Measurements from ENCODE around the gene DMXL1.

DMXL1 gene

DNA sequence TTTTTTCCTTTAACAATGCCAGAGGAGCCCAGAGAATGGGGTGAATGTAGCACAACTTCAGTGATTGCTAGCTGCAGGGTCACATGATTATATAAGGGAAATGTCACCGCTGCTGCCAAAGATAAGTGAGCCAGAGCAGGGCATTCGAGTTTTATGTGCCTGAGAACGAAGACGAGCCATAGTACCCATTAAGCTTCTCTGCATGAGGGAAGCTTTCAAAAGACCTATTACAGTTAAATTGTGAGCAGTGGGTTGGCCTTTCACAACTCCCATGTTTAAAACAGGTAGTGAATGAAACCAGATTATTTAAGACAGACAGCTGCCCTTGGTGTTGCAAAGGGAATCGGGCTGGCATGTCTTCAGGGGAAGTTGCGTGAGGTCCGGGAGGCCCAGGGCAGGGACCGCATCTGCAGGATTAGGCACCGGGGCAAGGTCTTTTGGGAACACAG lies 202.5 kb downstream of the DMXL1 start:
- no peak for ATAC-seq
- Mint-ChIP-seq H3K9me3 (no peaks in the 10 kb centered on the region), H3K4me3 (peak overlapping the region; percentile 95), H3K27ac (peak overlapping the region; percentile 93), H3K4me1 (peaks cover 77% of the 10 kb centered on the region), H3K36me3 (peaks cover 63% of the 10 kb centered on the region)
- no peak for DNase-seq (ENCODE audit: low spot score in 2 of 2)

DNA sequence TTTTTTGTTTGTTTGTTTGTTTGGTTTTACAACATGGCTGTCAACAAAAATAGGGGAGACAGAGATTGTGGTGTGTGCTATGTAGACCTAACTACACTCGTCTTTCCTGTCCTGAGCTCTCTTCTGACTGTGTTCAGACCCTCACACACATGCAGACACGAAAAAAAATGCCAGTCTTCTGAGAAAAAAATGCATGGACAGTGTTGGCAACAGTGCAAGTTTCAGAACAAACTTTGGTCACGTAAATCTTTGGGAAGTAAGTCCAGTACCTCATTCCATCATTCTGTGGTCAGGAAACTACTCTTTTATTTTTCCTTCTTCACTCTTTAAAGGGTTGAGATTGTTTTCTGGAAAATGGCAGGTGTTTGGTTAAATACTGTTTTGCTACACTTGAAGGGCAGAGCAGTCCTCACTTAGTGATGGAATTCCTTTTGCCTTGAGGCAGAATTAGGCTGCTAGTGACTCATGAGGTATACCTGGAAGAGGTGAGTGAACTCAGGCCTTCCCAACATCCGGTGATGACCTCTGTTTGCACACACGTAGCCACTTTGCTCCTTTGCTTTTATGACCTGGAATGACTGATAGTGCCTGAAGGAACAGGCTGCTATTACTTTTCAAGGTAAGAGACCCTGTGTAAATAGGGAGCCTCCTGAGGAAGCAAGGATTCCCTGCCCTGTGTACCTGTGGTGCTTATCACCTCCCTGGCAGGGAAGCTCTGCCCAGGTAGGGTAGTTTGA lies 203.3 kb downstream of the DMXL1 start:
- H3K9me3 Mint-ChIP-seq, result no peaks in the 10 kb centered on the region
- peak in 1 of 2 donors; percentile 61 for DNase-seq (ENCODE audit: low spot score in 2 of 2)
- H3K4me3 Mint-ChIP-seq, result peak overlapping the region; percentile 95
- peaks cover 65% of the 10 kb centered on the region for H3K36me3 Mint-ChIP-seq
- peak overlapping the region; percentile 93 for H3K27ac Mint-ChIP-seq
- peak; percentile 2 for ATAC-seq
- peaks cover 85% of the 10 kb centered on the region for H3K4me1 Mint-ChIP-seq

DNA sequence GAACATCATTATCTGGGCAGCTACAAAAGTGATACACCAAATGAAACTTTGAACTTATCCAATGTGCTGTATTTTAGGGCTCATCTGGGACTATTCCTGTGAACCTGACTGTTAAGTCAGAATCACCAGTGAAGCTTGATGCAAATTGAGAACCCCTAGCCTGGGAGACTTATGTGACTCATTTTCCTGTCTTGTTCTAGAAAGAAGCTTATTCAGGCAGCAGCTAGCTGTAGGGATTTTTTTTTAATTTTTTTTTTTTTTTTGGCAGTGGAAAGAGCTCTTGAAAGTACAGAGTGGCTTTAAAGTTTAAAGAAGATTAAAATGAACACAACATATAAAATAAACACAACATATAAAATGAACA lies 203.9 kb downstream of the DMXL1 start:
- H3K4me3 Mint-ChIP-seq, result peak overlapping the region; percentile 95
- peaks cover 65% of the 10 kb centered on the region for H3K36me3 Mint-ChIP-seq
- no peak for DNase-seq (ENCODE audit: low spot score in 2 of 2)

DNA sequence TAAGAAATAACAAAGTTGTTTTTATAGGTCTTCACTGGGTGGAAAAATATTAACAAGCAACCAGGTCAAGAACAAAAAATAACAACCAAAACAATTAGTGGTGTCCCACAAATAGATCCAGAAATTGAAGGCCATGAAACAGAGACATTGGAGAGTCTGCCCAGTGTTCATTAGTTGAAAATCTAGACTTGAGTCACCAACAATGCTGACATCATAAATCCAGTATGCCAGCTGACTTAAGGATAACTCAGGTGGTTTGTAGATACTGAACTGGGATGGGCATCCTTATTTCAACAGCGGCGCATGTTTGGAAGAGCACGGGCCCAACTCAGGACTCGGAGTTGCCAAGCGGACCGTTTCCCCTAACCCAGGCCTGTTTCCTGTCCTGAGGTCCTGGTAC lies 204.3 kb downstream of the DMXL1 start:
- no peak for ATAC-seq
- no peaks in the 10 kb centered on the region for H3K9me3 Mint-ChIP-seq
- peak overlapping the region; percentile 95 for H3K4me3 Mint-ChIP-seq
- H3K4me1 Mint-ChIP-seq, result peaks cover 91% of the 10 kb centered on the region
- no peak for DNase-seq (ENCODE audit: low spot score in 2 of 2)
- H3K27ac Mint-ChIP-seq, result peak overlapping the region; percentile 93
- H3K36me3 Mint-ChIP-seq, result peaks cover 65% of the 10 kb centered on the region

More for the DNA sequence above, 203.9 kb downstream of the DMXL1 start:
- H3K27ac Mint-ChIP-seq, result peak overlapping the region; percentile 93
- peak; percentile 77 for ATAC-seq
- H3K9me3 Mint-ChIP-seq, result no peaks in the 10 kb centered on the region
- H3K4me1 Mint-ChIP-seq, result peaks cover 88% of the 10 kb centered on the region

DNA sequence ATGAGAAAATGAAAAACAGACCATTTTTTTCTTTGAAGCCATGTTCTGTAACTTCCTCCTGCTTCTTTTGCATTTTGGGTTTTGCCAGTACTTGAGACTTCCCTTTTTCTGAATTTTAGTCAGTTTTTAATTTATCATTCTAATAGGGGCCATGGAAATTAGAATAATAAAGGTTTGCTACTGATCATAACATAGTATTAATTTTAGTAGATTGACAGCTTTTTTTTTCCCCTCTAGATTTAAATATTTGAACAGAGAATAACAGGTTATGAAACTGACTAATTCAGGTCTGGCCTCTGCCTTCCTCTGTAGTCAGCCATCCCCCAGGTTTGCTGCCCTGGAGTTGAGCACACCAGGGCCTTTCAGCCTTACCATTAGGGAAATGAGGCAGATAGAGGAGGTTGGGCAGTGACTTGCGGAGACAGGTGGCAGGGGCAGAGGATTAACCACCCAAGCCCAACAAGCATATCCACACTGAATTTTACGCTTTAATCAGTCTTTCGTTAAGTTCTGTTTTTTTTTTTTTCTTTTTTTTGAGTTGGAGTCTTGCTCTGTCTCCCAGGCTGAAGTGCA lies 204.8 kb downstream of the DMXL1 start:
- peak overlapping the region; percentile 93 for H3K27ac Mint-ChIP-seq
- DNase-seq (ENCODE audit: low spot score in 2 of 2), result peak in 1 of 2 donors; percentile 56
- H3K36me3 Mint-ChIP-seq, result peaks cover 67% of the 10 kb centered on the region
- H3K4me1 Mint-ChIP-seq, result peaks cover 96% of the 10 kb centered on the region
- peak overlapping the region; percentile 95 for H3K4me3 Mint-ChIP-seq
- peak; percentile 59 for ATAC-seq
- no peaks in the 10 kb centered on the region for H3K9me3 Mint-ChIP-seq

DNA sequence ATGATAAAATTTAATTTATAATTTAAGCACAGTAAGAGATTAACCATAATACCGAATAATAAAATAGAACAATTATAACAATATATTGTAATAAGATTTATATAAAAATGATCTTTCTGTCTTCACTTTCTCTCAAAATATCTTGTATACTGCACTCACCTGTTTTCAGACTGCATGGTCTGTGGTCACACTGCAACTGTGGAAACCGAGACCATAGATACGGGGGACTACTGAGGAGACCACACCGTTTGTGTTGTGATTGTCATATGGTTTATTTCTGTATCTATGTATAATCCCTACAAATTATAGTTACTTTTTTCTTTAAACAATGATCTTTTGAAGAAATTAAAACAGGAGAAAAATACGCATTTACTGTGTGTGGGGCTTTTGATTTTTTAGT lies 206.1 kb downstream of the DMXL1 start:
- DNase-seq (ENCODE audit: low spot score in 2 of 2) (no peak), ATAC-seq (no peak)
- H3K4me1 Mint-ChIP-seq, result peaks cover 96% of the 10 kb centered on the region
- peak overlapping the region; percentile 93 for H3K27ac Mint-ChIP-seq
- H3K9me3 Mint-ChIP-seq, result no peaks in the 10 kb centered on the region
- H3K4me3 Mint-ChIP-seq, result peak overlapping the region; percentile 95
- H3K36me3 Mint-ChIP-seq, result peaks cover 80% of the 10 kb centered on the region

DNA sequence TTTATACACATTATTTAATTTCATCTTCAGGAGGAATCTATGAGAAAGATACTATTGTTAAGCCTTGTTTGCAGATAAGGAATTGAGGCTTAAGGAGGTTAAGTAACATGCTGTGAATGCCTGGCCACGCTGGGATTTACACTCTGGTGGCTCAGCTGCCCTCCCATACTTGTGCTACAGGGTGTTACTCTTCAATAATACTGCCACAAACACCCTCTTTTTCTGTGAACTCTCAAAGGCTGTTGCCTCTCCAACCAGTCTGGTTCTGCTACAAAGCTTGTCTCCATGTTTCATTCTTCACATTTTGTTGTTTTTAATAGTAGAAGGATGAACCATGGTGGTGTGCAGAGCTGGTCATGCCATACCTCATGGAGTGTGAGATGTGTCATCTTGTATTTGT lies 208.2 kb downstream of the DMXL1 start:
- Mint-ChIP-seq H3K9me3 (no peaks in the 10 kb centered on the region), H3K4me1 (peaks cover 97% of the 10 kb centered on the region), H3K36me3 (peaks cover 97% of the 10 kb centered on the region), H3K4me3 (peak overlapping the region; percentile 95), H3K27ac (peak overlapping the region; percentile 93)
- peak; percentile 37 for ATAC-seq
- no peak for DNase-seq (ENCODE audit: low spot score in 2 of 2)

DNA sequence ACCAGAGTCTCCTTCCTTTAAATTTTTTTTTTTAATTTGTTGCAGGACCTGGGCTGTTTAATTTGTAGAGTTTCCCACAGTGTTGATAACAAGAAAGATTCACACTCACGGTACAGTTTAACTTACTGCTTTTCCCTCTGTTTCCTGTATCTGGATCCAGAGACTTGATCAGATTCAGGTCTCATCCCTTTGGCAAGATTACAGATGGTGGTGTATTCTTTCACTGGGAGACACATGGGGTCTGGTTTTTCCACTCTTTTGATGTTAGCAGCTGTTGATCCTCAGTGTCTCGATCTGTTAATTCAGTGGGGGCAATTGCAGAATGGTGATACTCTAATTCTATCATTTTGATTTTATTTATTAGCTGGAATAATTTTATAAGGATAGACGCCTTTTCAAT lies 209.5 kb downstream of the DMXL1 start:
- Mint-ChIP-seq H3K27ac (peak overlapping the region; percentile 88), H3K36me3 (peaks cover 96% of the 10 kb centered on the region), H3K4me1 (peaks cover 97% of the 10 kb centered on the region), H3K9me3 (no peaks in the 10 kb centered on the region), H3K4me3 (peak overlapping the region; percentile 95)
- no peak for DNase-seq (ENCODE audit: low spot score in 2 of 2)
- ATAC-seq, result no peak

DNA sequence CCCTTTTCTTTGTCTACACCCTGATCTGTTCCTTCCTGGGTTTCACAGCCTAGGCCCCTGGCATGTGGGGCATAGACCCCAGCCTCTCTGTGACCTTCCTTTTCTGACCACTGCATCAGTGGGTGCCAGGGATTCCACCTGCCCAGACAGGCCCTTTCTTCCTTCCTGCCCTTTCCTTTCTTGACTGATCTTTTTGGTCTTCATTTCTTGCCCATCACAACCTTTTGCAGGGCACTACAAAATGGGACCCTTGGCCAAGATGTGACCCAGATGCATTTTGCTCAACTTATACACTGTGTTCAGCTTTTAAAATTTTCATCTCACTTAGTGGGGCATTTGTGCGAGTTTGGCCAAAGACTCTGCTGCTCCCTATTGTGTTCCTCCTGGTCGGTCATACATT lies 211.7 kb downstream of the DMXL1 start:
- no peak for ATAC-seq
- DNase-seq (ENCODE audit: low spot score in 2 of 2), result no peak
- Mint-ChIP-seq H3K9me3 (no peaks in the 10 kb centered on the region), H3K27ac (peak overlapping the region; percentile 69), H3K36me3 (peaks cover 77% of the 10 kb centered on the region), H3K4me3 (peak overlapping the region; percentile 23), H3K4me1 (peaks cover 93% of the 10 kb centered on the region)

DNA sequence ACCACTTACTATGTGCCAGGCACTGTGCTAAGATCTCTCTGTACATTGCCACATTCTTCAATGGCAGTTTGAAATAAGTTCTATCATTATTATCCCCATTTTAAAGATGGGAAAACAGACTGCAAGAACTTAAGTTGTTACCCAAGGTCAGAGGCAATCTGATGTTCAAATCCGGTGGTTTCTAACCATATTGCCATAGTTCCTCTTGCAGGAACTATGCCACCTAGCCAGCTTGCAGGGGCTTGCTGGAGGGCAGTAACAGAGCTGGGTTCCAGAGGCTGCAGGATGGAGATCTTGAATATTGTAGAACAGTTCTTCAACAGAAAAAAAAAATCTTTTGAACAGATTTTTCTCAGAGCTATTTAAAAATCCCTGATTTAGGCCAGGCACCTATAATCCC lies 213.1 kb downstream of the DMXL1 start:
- no peak for DNase-seq (ENCODE audit: low spot score in 2 of 2)
- Mint-ChIP-seq H3K4me3 (peak overlapping the region; percentile 23), H3K27ac (peak overlapping the region; percentile 69)

DNA sequence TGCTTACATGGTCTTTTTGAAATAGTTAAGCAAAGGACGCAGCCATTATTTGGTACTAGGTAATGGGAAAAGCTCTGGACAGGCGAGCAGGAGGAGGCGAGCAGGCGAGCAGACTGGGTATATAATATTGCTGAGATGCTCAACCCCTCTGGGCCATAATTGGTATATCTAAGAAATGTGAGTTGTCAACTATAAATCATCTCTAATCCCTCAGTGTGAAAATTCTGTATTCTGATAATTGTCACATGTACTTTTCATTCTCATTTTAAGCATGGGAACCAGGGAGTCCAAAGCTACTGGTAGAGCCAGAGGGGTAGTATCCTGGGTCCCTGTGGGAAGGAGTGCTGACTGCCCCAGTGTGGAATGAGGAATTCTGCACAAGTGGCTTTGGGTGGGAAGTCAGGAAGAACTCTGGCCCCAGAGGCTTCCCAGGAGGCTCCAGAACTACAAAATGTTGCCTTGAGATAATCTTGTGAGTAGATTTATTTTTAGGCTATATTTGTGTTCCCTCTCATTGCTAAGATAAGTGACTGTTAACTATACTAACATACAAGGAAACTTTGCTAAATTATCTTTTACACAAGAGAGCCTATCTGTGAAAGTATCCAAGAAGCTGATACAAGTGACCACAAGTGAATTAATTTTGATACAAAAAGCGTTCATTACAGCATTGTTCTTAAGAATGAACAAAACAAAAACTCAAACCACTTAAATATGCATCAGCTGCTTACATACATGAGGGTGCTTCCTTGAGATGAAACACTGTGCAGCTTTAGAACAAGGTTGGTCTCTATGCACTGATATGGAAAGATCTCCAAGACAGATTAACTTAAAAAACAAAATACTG lies 214.4 kb downstream of the DMXL1 start:
- Mint-ChIP-seq H3K36me3 (peaks cover 55% of the 10 kb centered on the region), H3K4me3 (peak overlapping the region; percentile 54), H3K4me1 (peaks cover 97% of the 10 kb centered on the region)

More for the DNA sequence above, 213.1 kb downstream of the DMXL1 start:
- Mint-ChIP-seq H3K36me3 (peaks cover 66% of the 10 kb centered on the region), H3K4me1 (peaks cover 93% of the 10 kb centered on the region), H3K9me3 (no peaks in the 10 kb centered on the region)
- ATAC-seq, result no peak

DNA sequence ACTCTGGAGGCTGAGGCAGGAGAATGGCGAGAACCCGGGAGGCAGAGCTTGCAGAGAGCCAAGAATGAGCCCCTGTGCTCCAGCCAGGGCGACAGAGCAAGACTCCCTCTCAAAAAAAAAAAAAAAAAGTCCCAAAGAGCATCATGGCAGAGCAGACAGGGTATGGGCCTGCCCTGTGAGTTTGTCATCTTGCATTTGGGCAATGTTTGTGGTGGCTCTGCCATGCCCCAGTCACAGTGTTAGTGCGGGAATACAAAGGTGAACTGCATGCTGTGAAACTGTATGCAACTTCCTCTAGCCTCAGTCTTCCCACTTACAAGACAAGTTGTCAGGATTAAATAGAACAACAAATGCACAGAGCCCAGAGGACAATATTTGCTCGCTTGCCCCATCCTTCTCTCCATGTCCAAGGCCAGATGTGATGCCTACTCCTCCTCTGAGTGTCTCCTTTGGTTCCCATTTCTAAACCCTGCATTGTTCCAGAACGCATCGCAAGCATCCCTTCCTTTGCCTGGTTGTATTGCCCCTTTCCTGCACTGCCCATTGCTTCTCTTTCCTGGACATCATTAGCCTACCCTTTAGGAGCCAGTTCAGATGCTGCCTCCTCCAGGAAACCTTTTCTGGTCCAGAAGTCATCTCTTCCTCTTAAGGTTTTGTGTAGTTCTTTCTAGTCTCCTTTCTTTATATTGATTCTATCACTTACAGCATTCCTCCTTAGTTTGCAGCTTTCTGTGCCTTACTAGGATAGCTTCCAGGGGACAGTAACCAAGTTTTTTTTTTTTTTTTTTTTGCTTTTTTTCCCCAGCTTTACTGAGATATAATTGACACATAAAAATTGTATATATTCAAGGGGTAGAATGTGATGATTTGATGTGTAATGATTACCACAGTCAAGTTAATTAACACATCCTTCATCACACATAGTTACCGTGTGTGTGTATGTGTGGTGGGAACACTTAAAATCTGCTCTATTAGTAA lies 215.9 kb downstream of the DMXL1 start:
- H3K4me1 Mint-ChIP-seq, result peaks cover 96% of the 10 kb centered on the region
- DNase-seq (ENCODE audit: low spot score in 2 of 2), result no peak
- peaks cover 48% of the 10 kb centered on the region for H3K36me3 Mint-ChIP-seq
- peak; percentile 39 for ATAC-seq
- peak overlapping the region; percentile 69 for H3K27ac Mint-ChIP-seq
- H3K4me3 Mint-ChIP-seq, result peak overlapping the region; percentile 54
- H3K9me3 Mint-ChIP-seq, result no peaks in the 10 kb centered on the region

More for the DNA sequence above, 214.4 kb downstream of the DMXL1 start:
- DNase-seq (ENCODE audit: low spot score in 2 of 2) (no peak), ATAC-seq (no peak)
- Mint-ChIP-seq H3K27ac (peak overlapping the region; percentile 69), H3K9me3 (no peaks in the 10 kb centered on the region)

DNA sequence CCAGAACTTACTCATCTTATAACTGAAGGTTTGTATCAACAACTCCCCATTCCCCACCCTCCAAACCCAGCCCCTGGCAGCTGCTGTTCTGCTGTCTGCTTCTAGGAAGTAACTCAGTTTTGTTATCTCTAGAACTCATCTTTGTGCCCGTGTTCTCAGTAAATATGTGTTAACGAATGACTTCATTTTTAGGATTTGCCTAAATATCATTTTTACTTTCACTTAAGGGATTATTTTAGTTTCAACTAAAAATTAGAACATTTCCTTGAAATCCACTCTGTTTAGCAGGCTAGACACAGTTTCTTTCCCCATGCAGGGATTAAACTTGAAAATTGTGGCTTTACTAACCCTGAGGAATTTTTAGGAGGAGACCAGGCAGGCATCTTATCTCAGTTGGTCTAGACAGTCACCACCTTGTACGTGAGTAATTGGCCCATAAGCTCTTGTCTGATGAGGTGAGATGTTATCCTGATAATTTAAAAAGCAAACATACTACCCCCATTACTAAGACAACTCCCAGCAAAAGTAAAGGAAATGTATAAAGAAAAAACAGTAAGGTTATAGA lies 216.7 kb downstream of the DMXL1 start:
- ATAC-seq (peak; percentile 75), DNase-seq (ENCODE audit: low spot score in 2 of 2) (no peak)
- Mint-ChIP-seq H3K4me1 (peaks cover 94% of the 10 kb centered on the region), H3K36me3 (peaks cover 46% of the 10 kb centered on the region), H3K9me3 (no peaks in the 10 kb centered on the region), H3K27ac (peak overlapping the region; percentile 69), H3K4me3 (peak overlapping the region; percentile 54)

DNA sequence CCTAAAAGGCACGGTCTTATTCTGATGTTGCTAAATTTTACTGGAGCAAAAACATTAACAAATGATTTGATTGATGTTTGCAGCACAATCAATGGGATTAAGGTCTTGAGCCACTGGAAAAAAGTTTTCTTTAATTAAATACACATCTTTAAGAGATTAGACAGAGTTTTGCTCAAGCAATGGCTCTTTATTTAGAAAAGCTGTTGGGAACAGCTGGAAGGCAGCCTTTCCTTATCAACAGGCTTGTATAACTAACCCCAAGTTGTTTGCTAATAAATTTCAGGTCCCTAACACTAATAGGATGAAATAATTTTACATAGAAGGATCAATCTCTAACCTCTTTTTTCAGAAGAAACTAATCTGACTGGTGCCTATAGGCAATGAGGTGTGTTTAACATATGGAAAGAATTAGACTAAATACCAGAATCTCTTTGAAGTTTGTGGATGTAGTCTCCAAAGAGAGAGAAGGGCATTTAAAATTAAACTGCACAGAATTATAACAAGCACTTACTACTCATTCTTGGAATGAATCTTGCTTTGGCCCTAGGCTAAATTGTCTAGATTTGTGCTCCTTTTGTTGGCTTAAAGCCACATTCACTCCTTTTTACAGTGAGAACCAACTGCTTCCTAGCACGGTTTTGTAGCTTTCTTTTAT lies 217.6 kb downstream of the DMXL1 start:
- DNase-seq (ENCODE audit: low spot score in 2 of 2), result no peak
- Mint-ChIP-seq H3K4me1 (peaks cover 91% of the 10 kb centered on the region), H3K27ac (peak overlapping the region; percentile 69), H3K36me3 (peaks cover 46% of the 10 kb centered on the region), H3K9me3 (no peaks in the 10 kb centered on the region), H3K4me3 (peak overlapping the region; percentile 54)
- peak; percentile 25 for ATAC-seq

All from stimulated activated effector memory CD8-positive, alpha-beta T cell treated with anti-CD3 and anti-CD28 coated beads, Interleukin-12 subunit alpha, Interleukin-12 subunit beta, amount 100 ng/mL, for 72 hours (primary cell).